HG02588 (cell line): Measurements from ENCODE around the gene CDH26.
"Not testable (repeated sequence)": the region's sequence is repeated elsewhere in the genome, so short reads cannot be mapped to it uniquely, and the experiment has no call there.

Experiments
- ATAC-seq: cut with Tn5 transposase; IDR thresholded peaks from one replicate; pipeline ENCODE4 v1.9.1; 2021; ENCODE audit warnings: mild to moderate bottlenecking, moderate library complexity; ENCODE audit not compliant: unreplicated experiment

CDH26 gene

GRCh38 chr20:60040471-60041162 is 82.4 kb downstream of the CDH26 start:
- ATAC-seq, result no peak

GRCh38 chr20:60041436-60042165 is 83.4 kb downstream of the CDH26 start:
- not testable (repeated sequence) for ATAC-seq

- no peak for ATAC-seq
Measured at GRCh38 chr20:60043435-60043834, 85.2 kb downstream of the CDH26 start.

- ATAC-seq, result no peak
Measured at GRCh38 chr20:60046011-60046413, 87.8 kb downstream of the CDH26 start.

- ATAC-seq, result no peak
Measured at GRCh38 chr20:60046436-60046835, 88.2 kb downstream of the CDH26 start.

GRCh38 chr20:60046860-60047259 is 88.6 kb downstream of the CDH26 start:
- no peak for ATAC-seq

- no peak for ATAC-seq
Measured at GRCh38 chr20:60048634-60049521, 90.7 kb downstream of the CDH26 start.

- ATAC-seq, result no peak
Measured at GRCh38 chr20:60049601-60050000, 91.4 kb downstream of the CDH26 start.

- no peak for ATAC-seq
Measured at GRCh38 chr20:60050193-60050947, 92.1 kb downstream of the CDH26 start.

GRCh38 chr20:60051911-60052310 is 93.7 kb downstream of the CDH26 start:
- ATAC-seq, result no peak

- no peak for ATAC-seq
Measured at GRCh38 chr20:60052322-60052721, 94.1 kb downstream of the CDH26 start.

- ATAC-seq, result no peak
Measured at GRCh38 chr20:60053125-60053817, 95.0 kb downstream of the CDH26 start.

- no peak for ATAC-seq
Measured at GRCh38 chr20:60053818-60054190, 95.6 kb downstream of the CDH26 start.

- ATAC-seq, result no peak
Measured at GRCh38 chr20:60054716-60055634, 96.8 kb downstream of the CDH26 start.

GRCh38 chr20:60055740-60056139 is 97.5 kb downstream of the CDH26 start:
- ATAC-seq, result no peak

- no peak for ATAC-seq
Measured at GRCh38 chr20:60056407-60057122, 98.3 kb downstream of the CDH26 start.

- peak; percentile 44 for ATAC-seq
Measured at GRCh38 chr20:60057123-60057865, 99.1 kb downstream of the CDH26 start.
